Esophagus squamous epithelium (tissue), 5 donors: Measurements from ENCODE around the gene COL4A2. TPM values are rescaled to one million over a fixed set of nuclear protein-coding genes. Genes with fewer than 3 reads are reported as not detected.

ENCODE experiments used
- DNase-seq: peaks from one replicate; lab custom pipeline; 2025; lab: John Stamatoyannopoulos, UW
- H3K27ac ChIP-seq, 4 donors: fragments of 200-600 bp; sonication (generic); one replicate each; pipeline ENCODE4 v1.5.1; 2016 to 2019; ENCODE audit warnings: mild to moderate bottlenecking in 1 of 4
- H3K27me3 ChIP-seq, 4 donors: fragments of 200-600 bp; sonication (generic); 1 replicate in 3 of 4; 2 replicates in 1 of 4; pipeline versions ENCODE4 v1.5.1 to v1.6.0; 2017 to 2021; ENCODE audit warnings: antibody characterized with exemption in 1 of 4
- H3K36me3 ChIP-seq, 3 donors: fragments of 200-600 bp; sonication (generic); one replicate each; pipeline ENCODE4 v1.5.1; 2016 to 2019
- H3K4me1 ChIP-seq, 3 donors: fragments of 200-600 bp; sonication (generic); one replicate each; pipeline ENCODE4 v1.5.1; 2017 to 2019
- H3K4me3 ChIP-seq, 4 donors: fragments of 200-600 bp; sonication (generic); 1 replicate in 3 of 4; 2 replicates in 1 of 4; pipeline ENCODE4 v1.5.1; 2016 to 2019; ENCODE audit warnings: mild to moderate bottlenecking in 2 of 4, moderate library complexity in 1 of 4
- H3K9me3 ChIP-seq, 3 donors: fragments of 200-600 bp; sonication (generic); one replicate each; pipeline ENCODE4 v1.5.1; 2016 to 2019
- CTCF ChIP-seq, 6 experiments: fragments of 450-650 bp in 4 of 6; fragments of 200-600 bp in 2 of 6; sonication (generic) in 2 of 6; IDR thresholded peaks; one replicate each; pipeline ENCODE4 v1.5.1; 2016 to 2019; ENCODE audit warnings: antibody characterized with exemption in 6 of 6, mild to moderate bottlenecking in 4 of 6, moderate library complexity in 4 of 6
- POLR2A ChIP-seq, 4 donors: fragments of 450-650 bp; IDR thresholded peaks; one replicate each; pipeline ENCODE4 v1.6.1; 2017; ENCODE audit warnings: antibody characterized with exemption in 4 of 4, mild to moderate bottlenecking in 4 of 4, moderate library complexity in 3 of 4
- WGBS, 2 donors: methylation state at CpG; one replicate each; pipeline ENCODE4 v1.1.5; 2018; 5-methylcytosine and 5-hydroxymethylcytosine counted together
- intact Hi-C: fragments of 100-400 bp; cut with DNase I; formaldehyde crosslinking; loops from one replicate; pipeline ENCODE4 v1.15.0; 2022
- total RNA-seq, 4 donors: library from RNA; depleted of rRNA; stranded (reverse); fragments of >200 nt; gene quantifications; one replicate each; pipeline ENCODE4 v1.1.0, GENCODE V29; 2016
- donor health status: DM: yes; HTN: yes; CAD: no.

COL4A2 gene
- total RNA-seq, 4 donors from 2014 or later: 11.9 to 102 (median 43.5) TPM

GRCh38 chr13:110301606-110302553 lies 5.2 kb upstream of the COL4A2 start:
- no peak overlapping the region for H3K4me3 ChIP-seq
- H3K36me3 ChIP-seq: no peaks in the 10 kb centered on the region
- peak overlapping the region; percentile 55 to 95 (median 84) for H3K27ac ChIP-seq
- no peak for DNase-seq
- peaks cover 0 to 60% (median 3%) of the 10 kb centered on the region in 4 donors for H3K27me3 ChIP-seq
- 69 to 71% methylated on average over 21 of the region's 21 CpGs for WGBS, 2 donors
- H3K4me1 ChIP-seq: peaks cover 0 to 93% (median 21%) of the 10 kb centered on the region in 3 donors
- intact Hi-C loops: no loop called here
- H3K9me3 ChIP-seq: no peaks in the 10 kb centered on the region
- TF ChIP-seq POLR2A (IDR thresholded peaks at IDR 0.05) (no peak), CTCF (IDR thresholded peaks at IDR 0.05) (no peak)

- 76 to 80% methylated on average over 2 of the region's 2 CpGs for whole genome bisulfite sequencing, 2 donors
- H3K27ac ChIP-seq: peak overlapping the region in 3 of 4 donors; percentile 77 to 95 (median 90)
- intact Hi-C loops: no loop called here
- peaks cover 5 to 94% (median 17%) of the 10 kb centered on the region in 3 donors for H3K4me1 ChIP-seq
- H3K9me3 ChIP-seq: no peaks in the 10 kb centered on the region
- peaks cover 0 to 67% (median 3%) of the 10 kb centered on the region in 4 donors for H3K27me3 ChIP-seq
- TF ChIP-seq POLR2A (IDR thresholded peaks at IDR 0.05) (no peak), CTCF (IDR thresholded peaks at IDR 0.05) (no peak)
- no peaks in the 10 kb centered on the region for H3K36me3 ChIP-seq
- H3K4me3 ChIP-seq: no peak overlapping the region
- no peak for DNase-seq
Measured at GRCh38 chr13:110302997-110303396, 4.1 kb upstream of the COL4A2 start.

- H3K27ac ChIP-seq: peak overlapping the region in 3 of 4 donors; percentile 77 to 95 (median 90)
- intact Hi-C loops: no loop called here
- no peaks in the 10 kb centered on the region for H3K9me3 ChIP-seq
- peaks cover 5 to 94% (median 17%) of the 10 kb centered on the region in 3 donors for H3K4me1 ChIP-seq
- H3K4me3 ChIP-seq: peak overlapping the region in 1 of 4 donors; percentile 74
- H3K36me3 ChIP-seq: no peaks in the 10 kb centered on the region
- H3K27me3 ChIP-seq: peaks cover 0 to 71% (median 3%) of the 10 kb centered on the region in 4 donors
- 68 to 69% methylated on average over 6 to 7 of the region's 7 CpGs for WGBS, 2 donors
- TF ChIP-seq POLR2A (IDR thresholded peaks at IDR 0.05): no peak
- TF ChIP-seq CTCF (IDR thresholded peaks at IDR 0.05): no peak
- no peak for DNase-seq
Measured at GRCh38 chr13:110303644-110304043, 3.4 kb upstream of the COL4A2 start.

- intact Hi-C loops: no loop called here
- Histone ChIP-seq H3K4me3 (peak overlapping the region in 3 of 4 donors; percentile 55 to 77 (median 74)), H3K27me3 (peaks cover 0 to 75% (median 3%) of the 10 kb centered on the region in 4 donors), H3K27ac (peak overlapping the region in 3 of 4 donors; percentile 77 to 95 (median 90)), H3K4me1 (peaks cover 5 to 94% (median 15%) of the 10 kb centered on the region in 3 donors), H3K9me3 (no peaks in the 10 kb centered on the region), H3K36me3 (no peaks in the 10 kb centered on the region)
- DNase-seq: no peak
- WGBS, 2 donors: 39 to 56% methylated on average over 4 of the region's 4 CpGs
- TF ChIP-seq POLR2A (IDR thresholded peaks at IDR 0.05): no peak
Measured at GRCh38 chr13:110304256-110304655, 2.8 kb upstream of the COL4A2 start.

- peaks cover 0 to 83% (median 3%) of the 10 kb centered on the region in 4 donors for H3K27me3 ChIP-seq
- peak overlapping the region in 3 of 4 donors; percentile 55 to 77 (median 74) for H3K4me3 ChIP-seq
- DNase-seq: no peak
- WGBS, 2 donors: 59 to 63% methylated on average over 4 of the region's 4 CpGs
- no peak for TF ChIP-seq CTCF (IDR thresholded peaks at IDR 0.05)
- no peak for TF ChIP-seq POLR2A (IDR thresholded peaks at IDR 0.05)
- H3K36me3 ChIP-seq: no peaks in the 10 kb centered on the region
- H3K9me3 ChIP-seq: no peaks in the 10 kb centered on the region
- H3K4me1 ChIP-seq: peaks cover 5 to 94% (median 14%) of the 10 kb centered on the region in 3 donors
- intact Hi-C loops: no loop called here
- H3K27ac ChIP-seq: peak overlapping the region in 3 of 4 donors; percentile 77 to 95 (median 90)
Measured at GRCh38 chr13:110305001-110305400, 2.1 kb upstream of the COL4A2 start.
